ENCODE results near the gene SEZ6L2.

GRCh38 chr16:29897333-29897732 lies 2.0 kb downstream of the SEZ6L2 start:
- no peak for TF ChIP-seq CTCF (IDR thresholded peaks at IDR 0.05)
- no peak for TF ChIP-seq POLR2A (IDR thresholded peaks at IDR 0.05)
